Right atrium auricular region (tissue), 2 donors: ENCODE data around the gene SPATA20. TPM values are rescaled to one million over a fixed set of nuclear protein-coding genes. Genes with fewer than 3 reads are reported as not detected.

ENCODE experiments used
- DNase-seq: peaks from one replicate; pipeline ENCODE4 v3.0.0-alpha.2; 2019; ENCODE audit warnings: low spot score
- H3K27ac ChIP-seq, 2 donors: fragments of 200-600 bp; sonication (generic); 1 replicate in 1 of 2; 2 replicates in 1 of 2; pipeline ENCODE4 v1.5.1; 2016 to 2019
- H3K27me3 ChIP-seq, 2 donors: fragments of 200-600 bp; sonication (generic); one replicate each; pipeline versions ENCODE4 v1.5.1 to v1.6.0; 2017 to 2019
- H3K36me3 ChIP-seq: fragments of 200-600 bp; sonication (generic); one replicate; pipeline ENCODE4 v1.5.1; 2016
- H3K4me1 ChIP-seq, 2 donors: fragments of 200-600 bp; sonication (generic); one replicate each; pipeline versions ENCODE4 v1.5.1 to v1.6.0; 2017 to 2019
- H3K4me3 ChIP-seq, 2 donors: fragments of 200-600 bp; sonication (generic); 1 replicate in 1 of 2; 2 replicates in 1 of 2; pipeline ENCODE4 v1.5.1; 2017 to 2019; ENCODE audit warnings: mild to moderate bottlenecking in 1 of 2, moderate library complexity in 1 of 2
- H3K9me3 ChIP-seq, 2 donors: fragments of 200-600 bp; sonication (generic); one replicate each; pipeline ENCODE4 v1.5.1; 2019
- CTCF ChIP-seq, 2 donors: fragments of 200-600 bp; sonication (generic); IDR thresholded peaks; one replicate each; pipeline ENCODE4 v1.5.1; 2019; ENCODE audit warnings: antibody characterized with exemption in 2 of 2
- total RNA-seq, 2 donors: library from RNA; depleted of rRNA; stranded (reverse); fragments of >200 nt; gene quantifications; one replicate each; pipeline ENCODE4 v1.1.0, GENCODE V29; 2016

SPATA20 gene
- total RNA-seq, 2 donors from 2014 or later = 42.8 to 59.3 TPM

- no peak overlapping the region for H3K4me3 ChIP-seq
- no peaks in the 10 kb centered on the region for H3K36me3 ChIP-seq
- H3K27ac ChIP-seq = no peak overlapping the region
- TF ChIP-seq CTCF (IDR thresholded peaks at IDR 0.05) = no peak
- peaks cover 0 to 22% of the 10 kb centered on the region in 2 donors for H3K4me1 ChIP-seq
- no peak for DNase-seq
- no peaks in the 10 kb centered on the region for H3K9me3 ChIP-seq
- no peaks in the 10 kb centered on the region for H3K27me3 ChIP-seq
Measured at GRCh38 chr17:50579399-50579798, 32.4 kb downstream of the SPATA20 start.

GRCh38 chr17:50580646-50581045 is 33.7 kb downstream of the SPATA20 start:
- TF ChIP-seq CTCF (IDR thresholded peaks at IDR 0.05) = no peak
- no peak for DNase-seq
- Histone ChIP-seq H3K4me1 (peaks cover 0 to 26% of the 10 kb centered on the region in 2 donors), H3K27me3 (no peaks in the 10 kb centered on the region), H3K27ac (peak overlapping the region in 1 of 2 donors; percentile 94), H3K9me3 (no peaks in the 10 kb centered on the region), H3K4me3 (no peak overlapping the region), H3K36me3 (no peaks in the 10 kb centered on the region)

- no peak for DNase-seq
- H3K4me1 ChIP-seq = peaks cover 0 to 32% of the 10 kb centered on the region in 2 donors
- H3K4me3 ChIP-seq = no peak overlapping the region
- no peaks in the 10 kb centered on the region for H3K36me3 ChIP-seq
- no peaks in the 10 kb centered on the region for H3K27me3 ChIP-seq
- peak overlapping the region; percentile 84 to 94 for H3K27ac ChIP-seq
- TF ChIP-seq CTCF (IDR thresholded peaks at IDR 0.05) = no peak
- H3K9me3 ChIP-seq = no peaks in the 10 kb centered on the region
Measured at GRCh38 chr17:50581316-50581715, 34.3 kb downstream of the SPATA20 start.

GRCh38 chr17:50582741-50583140 is 35.8 kb downstream of the SPATA20 start:
- DNase-seq = no peak

GRCh38 chr17:50583641-50584040 is 36.7 kb downstream of the SPATA20 start:
- Histone ChIP-seq H3K27me3 (no peaks in the 10 kb centered on the region), H3K27ac (peak overlapping the region; percentile 84 to 94), H3K9me3 (no peaks in the 10 kb centered on the region), H3K4me3 (peak overlapping the region in 1 of 2 donors; percentile 31), H3K4me1 (peaks cover 0 to 51% of the 10 kb centered on the region in 2 donors), H3K36me3 (no peaks in the 10 kb centered on the region)
- no peak for TF ChIP-seq CTCF (IDR thresholded peaks at IDR 0.05)
- no peak for DNase-seq

More at GRCh38 chr17:50582741-50583140, 35.8 kb downstream of the SPATA20 start:
- no peak for TF ChIP-seq CTCF (IDR thresholded peaks at IDR 0.05)
- Histone ChIP-seq H3K27me3 (no peaks in the 10 kb centered on the region), H3K4me3 (no peak overlapping the region), H3K9me3 (no peaks in the 10 kb centered on the region), H3K36me3 (no peaks in the 10 kb centered on the region), H3K27ac (peak overlapping the region; percentile 84 to 94), H3K4me1 (peaks cover 0 to 46% of the 10 kb centered on the region in 2 donors)

GRCh38 chr17:50584116-50584515 is 37.1 kb downstream of the SPATA20 start:
- no peak for TF ChIP-seq CTCF (IDR thresholded peaks at IDR 0.05)
- H3K27me3 ChIP-seq = no peaks in the 10 kb centered on the region
- no peak for DNase-seq
- peaks cover 0 to 55% of the 10 kb centered on the region in 2 donors for H3K4me1 ChIP-seq
- peak overlapping the region; percentile 84 to 94 for H3K27ac ChIP-seq
- H3K36me3 ChIP-seq = no peaks in the 10 kb centered on the region
- H3K4me3 ChIP-seq = peak overlapping the region in 1 of 2 donors; percentile 31
- no peaks in the 10 kb centered on the region for H3K9me3 ChIP-seq
